Measurements from ENCODE around the gene ELOVL3. TPM values are rescaled to one million over a fixed set of nuclear protein-coding genes. Genes with fewer than 3 reads are reported as not detected.
"Not testable (repeated sequence)": the region's sequence is repeated elsewhere in the genome, so short reads cannot be mapped to it uniquely, and the experiment has no call there.

Gene ELOVL3
- total RNA-seq, 1 experiment from 2014 or later, result not detected

- not testable (repeated sequence) for DNase-seq (ENCODE audit: low spot score)
Measured at GRCh38 chr10:102252508-102252907, 26.4 kb downstream of the ELOVL3 start.

DNA sequence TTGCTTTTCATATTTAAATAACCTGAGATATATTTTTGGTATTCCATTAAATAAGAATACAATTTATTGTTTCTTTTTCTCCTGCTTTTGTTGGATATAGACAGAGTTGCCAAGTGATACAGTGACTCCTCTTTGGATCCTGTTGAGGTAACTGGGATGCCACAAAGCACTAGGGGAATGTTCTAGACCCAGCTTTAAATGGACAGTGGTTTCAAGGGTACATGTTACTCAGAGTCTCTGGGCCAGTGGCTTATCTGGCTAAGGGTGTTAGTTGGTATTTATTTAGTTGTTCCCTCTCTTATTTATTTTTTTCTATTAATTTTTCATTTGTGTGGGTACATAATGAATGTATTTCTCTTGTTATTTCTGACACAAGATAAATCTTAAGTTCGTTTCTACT is 28.3 kb downstream of the ELOVL3 start:
- no peak for DNase-seq (ENCODE audit: low spot score)

DNA sequence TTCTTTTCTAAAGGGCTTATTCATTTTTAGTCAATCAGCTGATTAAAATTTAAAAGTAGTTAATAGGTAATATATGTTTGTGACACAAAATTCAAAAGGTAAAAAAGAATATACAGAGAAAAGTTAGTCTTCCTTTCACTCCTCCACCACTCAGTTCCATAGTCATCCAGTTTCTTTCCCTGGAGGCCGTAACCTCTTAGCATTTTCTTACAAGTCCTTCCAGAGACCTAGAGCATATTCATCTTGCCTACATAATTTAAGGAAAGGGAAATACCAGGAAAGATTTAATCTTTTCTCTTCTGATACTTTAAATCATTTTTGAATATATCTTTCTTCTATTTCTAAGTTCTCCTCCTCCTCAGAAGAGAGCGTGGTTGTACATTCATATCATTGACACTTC is 29.3 kb downstream of the ELOVL3 start:
- no peak for DNase-seq (ENCODE audit: low spot score)

GRCh38 chr10:102261196-102261595 is 35.1 kb downstream of the ELOVL3 start:
- no peak for DNase-seq (ENCODE audit: low spot score)

DNA sequence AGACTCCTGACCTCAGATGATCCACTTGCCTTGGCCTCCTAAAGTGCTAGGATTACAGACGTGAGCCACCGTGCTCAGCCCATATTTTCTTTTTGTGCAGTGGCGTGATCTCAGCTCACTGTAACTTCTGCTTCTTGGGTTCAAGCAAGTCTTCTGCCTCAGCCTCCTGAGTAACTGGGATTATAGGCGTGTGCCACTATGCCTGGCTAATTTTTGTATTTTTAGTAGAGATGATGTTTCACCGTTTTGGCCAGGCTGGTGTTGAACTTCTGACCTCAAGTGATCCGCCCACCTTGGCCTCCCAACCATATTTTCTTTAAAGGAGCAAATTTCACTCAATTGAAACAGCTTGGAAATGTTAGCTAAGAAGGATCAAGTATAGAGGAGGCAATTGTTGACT is 35.7 kb downstream of the ELOVL3 start:
- DNase-seq (ENCODE audit: low spot score), result no peak

DNA sequence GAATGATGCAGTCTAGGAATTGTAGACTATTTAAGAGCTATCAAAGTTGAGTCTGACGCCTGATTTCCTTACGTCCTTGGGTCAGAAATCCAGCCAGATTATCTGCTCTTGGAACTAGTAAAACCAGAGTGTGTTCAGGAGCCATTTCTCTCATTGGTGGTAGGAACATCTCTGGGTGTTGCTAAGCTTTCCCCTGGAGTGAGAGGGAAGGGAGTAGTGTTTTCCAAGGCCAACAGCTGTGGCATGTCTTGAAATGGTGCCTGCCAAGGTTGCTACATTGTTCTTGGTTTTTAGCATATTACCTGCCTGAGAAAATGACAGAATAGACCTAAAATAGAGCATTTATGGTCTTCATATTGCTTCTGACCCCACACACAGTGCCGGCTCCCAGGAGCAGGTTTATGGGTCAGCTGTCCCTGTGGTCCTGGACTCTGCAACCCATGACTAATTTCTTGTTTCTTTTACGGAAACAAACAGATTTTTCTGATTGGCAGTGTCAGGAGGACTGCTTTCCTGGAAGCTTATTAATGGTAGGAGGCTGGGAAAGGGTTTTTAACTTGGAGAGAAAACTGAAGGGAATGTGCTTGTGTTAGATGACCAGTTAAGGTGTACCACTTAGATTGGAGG is 36.8 kb downstream of the ELOVL3 start:
- no peak for DNase-seq (ENCODE audit: low spot score)

DNA sequence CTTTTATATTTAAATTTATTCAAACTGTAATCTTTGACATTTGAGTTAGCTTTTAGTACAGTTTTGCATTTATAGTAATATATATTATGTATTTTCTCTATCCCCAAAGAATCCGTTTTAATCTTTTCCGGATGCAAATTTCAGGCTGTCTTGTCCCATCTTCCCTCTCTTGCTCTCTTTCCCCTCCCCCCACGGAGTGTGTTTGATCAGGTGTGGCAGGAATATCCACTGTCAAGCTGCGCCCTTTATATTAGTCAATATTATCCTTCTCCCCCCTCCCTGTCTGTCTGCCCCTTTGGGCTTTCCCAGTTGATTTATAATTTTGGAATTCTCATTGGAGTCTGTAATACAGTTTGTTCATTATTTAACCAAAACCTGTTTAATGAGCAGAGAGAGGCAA is 38.3 kb downstream of the ELOVL3 start:
- DNase-seq (ENCODE audit: low spot score), result no peak

DNA sequence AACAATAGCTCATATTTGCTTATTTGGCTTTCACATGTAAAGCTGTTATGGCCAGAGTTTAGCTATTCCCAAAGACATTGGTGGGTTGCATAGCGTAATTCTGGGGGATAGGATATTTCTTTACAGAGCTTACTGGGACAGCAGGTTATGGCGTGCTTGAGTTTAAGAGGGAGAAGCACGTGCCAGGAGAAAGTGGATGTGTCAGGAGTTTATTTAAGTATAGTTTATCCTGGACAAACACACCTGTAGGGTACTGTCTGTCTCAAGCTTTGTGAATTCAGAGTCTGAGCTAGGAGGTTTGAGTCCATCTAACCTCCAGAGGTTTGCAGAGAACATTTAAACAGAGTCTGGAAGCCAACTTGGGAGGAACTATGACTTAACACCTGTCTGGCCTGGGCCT is 40.6 kb downstream of the ELOVL3 start:
- no peak for DNase-seq (ENCODE audit: low spot score)

DNA sequence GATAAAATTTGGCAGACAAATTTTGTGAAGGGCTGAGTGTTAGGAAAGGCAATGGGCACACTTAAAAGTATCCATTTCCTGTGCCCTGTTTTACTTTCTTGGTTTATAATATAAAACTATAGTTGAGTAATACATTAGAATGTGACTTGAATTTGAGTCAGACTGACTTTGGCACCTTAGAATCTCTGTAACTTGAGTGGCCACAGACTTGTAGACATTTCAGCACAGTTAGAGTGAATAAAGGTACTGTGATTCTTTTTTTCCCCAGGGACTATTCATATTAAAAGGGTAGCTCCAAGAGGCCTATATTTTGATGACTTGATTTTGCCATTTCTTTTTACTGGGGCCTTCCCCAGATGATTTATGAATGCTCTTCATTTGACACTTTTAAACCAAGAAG is 41.6 kb downstream of the ELOVL3 start:
- DNase-seq (ENCODE audit: low spot score), result no peak

DNA sequence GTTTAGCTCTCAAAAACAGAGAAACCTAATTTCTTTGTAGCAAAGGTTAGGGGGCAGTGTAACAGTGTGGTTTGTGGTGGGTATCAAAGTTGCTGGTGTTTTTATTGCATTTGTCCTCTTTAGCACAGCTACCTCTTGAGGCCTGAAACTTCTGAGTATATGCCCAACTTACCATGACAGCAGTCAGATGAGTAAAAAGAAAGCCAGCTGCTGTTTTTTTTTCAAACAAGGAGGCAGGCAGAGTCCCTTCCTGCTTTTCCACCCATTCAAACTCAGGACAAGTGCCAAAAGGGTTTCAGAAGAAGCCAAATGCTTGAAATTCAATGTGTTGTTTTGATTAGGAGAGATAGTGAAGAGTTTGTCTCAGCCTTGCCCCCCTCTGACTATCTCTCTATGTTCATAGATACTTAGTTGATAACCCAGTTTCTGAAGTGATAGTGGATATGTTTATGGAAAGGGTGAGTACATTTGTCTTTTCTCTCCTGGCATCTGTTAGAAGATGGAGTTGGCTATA is 42.3 kb downstream of the ELOVL3 start:
- DNase-seq (ENCODE audit: low spot score), result no peak

- no peak for DNase-seq (ENCODE audit: low spot score)
Measured at GRCh38 chr10:102269017-102269416, 42.9 kb downstream of the ELOVL3 start.

DNA sequence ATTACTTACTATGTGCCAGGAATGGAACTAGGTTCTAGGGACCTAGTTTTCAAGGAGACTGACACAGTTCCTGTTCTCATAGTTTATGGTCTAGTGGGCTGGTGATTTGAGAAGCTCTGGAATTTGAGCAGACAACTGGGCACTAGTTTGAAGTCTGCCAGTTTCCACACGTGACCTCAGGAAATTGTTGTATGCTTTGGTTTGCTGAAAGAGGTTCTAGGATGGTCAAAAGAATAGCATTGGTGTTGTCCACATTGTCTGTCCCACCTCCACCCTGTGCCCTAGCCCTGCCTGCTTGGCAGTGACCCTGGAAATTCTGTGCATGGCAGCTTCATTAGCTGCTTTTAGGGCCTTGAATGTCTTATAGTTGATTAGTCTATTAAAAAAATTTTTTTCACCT is 48.0 kb downstream of the ELOVL3 start:
- no peak for DNase-seq (ENCODE audit: low spot score)

DNA sequence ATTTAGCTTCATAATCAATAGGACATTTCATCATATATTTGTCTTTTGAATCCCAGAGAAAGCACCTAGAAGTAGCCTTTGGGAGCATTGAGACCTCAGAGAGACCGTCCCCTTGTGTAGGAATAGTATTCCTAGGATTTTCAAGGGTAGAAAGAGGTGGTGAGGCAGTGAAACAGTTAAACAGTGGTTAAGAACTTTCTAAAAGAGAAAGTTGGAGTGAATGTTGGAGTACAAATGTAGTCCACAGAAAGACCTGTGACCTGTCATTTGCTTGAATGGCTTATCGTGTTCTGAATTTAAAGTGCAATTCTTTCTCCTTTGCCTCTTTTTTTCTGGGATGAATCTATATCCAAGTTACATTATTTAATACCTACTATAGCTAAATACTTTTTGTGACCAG is 49.2 kb downstream of the ELOVL3 start:
- DNase-seq (ENCODE audit: low spot score), result no peak

DNA sequence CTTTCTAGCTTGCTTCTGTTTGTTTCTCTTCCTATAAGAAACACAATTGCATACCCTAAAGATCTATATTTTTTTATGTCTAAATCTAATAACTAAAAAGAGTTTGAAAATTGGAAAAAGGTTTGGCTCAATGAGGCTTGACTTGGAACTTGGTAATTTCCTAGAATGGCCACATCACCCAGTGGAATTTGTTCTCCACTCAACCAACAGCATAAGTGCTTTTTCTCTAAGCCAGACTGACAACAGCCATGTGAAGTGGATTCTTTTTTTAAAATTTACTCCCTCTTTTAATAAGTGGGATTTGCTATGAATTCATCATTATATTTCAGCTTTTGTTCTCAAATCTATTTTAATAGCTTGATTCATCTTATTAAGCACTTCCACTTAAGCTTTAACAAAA is 53.0 kb downstream of the ELOVL3 start:
- no peak for DNase-seq (ENCODE audit: low spot score)

Other genes with a start within 250 kb of the ELOVL3 start
- 3.1 and 6.3 TPM in 2 replicates for gene ARMH3, start 170.1 kb upstream of the ELOVL3 start, total RNA-seq (2014; rRNA removed; shearing (Covaris generic))
- 6.3 and 16.8 TPM in 2 replicates for gene HPS6, start 160.9 kb upstream of the ELOVL3 start, total RNA-seq (2014; rRNA removed; shearing (Covaris generic))
- 16.8 and 31.3 TPM in 2 replicates for gene LDB1, start 105.9 kb upstream of the ELOVL3 start, total RNA-seq (2014; rRNA removed; shearing (Covaris generic))
- 12.8 and 14.7 TPM in 2 replicates for gene PPRC1, start 93.3 kb upstream of the ELOVL3 start, total RNA-seq (2014; rRNA removed; shearing (Covaris generic))
- gene NOLC1, start 73.9 kb upstream of the ELOVL3 start, total RNA-seq (2014; rRNA removed; shearing (Covaris generic)), result 55.3 and 72.3 TPM in 2 replicates
- not detected in 2 replicates for gene PITX3, start 15.2 kb downstream of the ELOVL3 start, total RNA-seq (2014; rRNA removed; shearing (Covaris generic))
- 24.6 and 30.1 TPM in 2 replicates for gene GBF1, start 19.2 kb downstream of the ELOVL3 start, total RNA-seq (2014; rRNA removed; shearing (Covaris generic))
- 6.1 and 6.7 TPM in 2 replicates for gene NFKB2, start 169.4 kb downstream of the ELOVL3 start, total RNA-seq (2014; rRNA removed; shearing (Covaris generic))
- gene PSD, start 192.5 kb downstream of the ELOVL3 start, total RNA-seq (2014; rRNA removed; shearing (Covaris generic)), result 0.06 TPM in 1 of 2 replicates, not detected in the other
- gene FBXL15, start 194.5 kb downstream of the ELOVL3 start, total RNA-seq (2014; rRNA removed; shearing (Covaris generic)), result 7.3 and 10.3 TPM in 2 replicates
- 47.4 and 64.5 TPM in 2 replicates for gene CUEDC2, start 206.3 kb downstream of the ELOVL3 start, total RNA-seq (2014; rRNA removed; shearing (Covaris generic))
- not detected in 2 replicates for gene C10orf95, start 225.2 kb downstream of the ELOVL3 start, total RNA-seq (2014; rRNA removed; shearing (Covaris generic))